HEK293 (cell line): ENCODE data around the gene MARCHF3.

Source experiments
- GLIS1 ChIP-seq: fragments of 450-650 bp; formaldehyde crosslinking; IDR thresholded peaks from 2 replicates; pipeline ENCODE4 v1.5.1; 2016; ENCODE audit warnings: missing biosample characterization, missing genetic modification characterization
- IKZF3 ChIP-seq: fragments of 450-650 bp; IDR thresholded peaks from 2 replicates; pipeline ENCODE4 v1.5.0; 2018; ENCODE audit warnings: missing biosample characterization, mild to moderate bottlenecking, missing genetic modification characterization, moderate library complexity
- KLF1 ChIP-seq: fragments of 450-650 bp; formaldehyde crosslinking; IDR thresholded peaks from 2 replicates; pipeline ENCODE4 v1.5.1; 2016; ENCODE audit warnings: missing biosample characterization, missing genetic modification characterization
- KLF16 ChIP-seq: fragments of 450-650 bp; formaldehyde crosslinking; IDR thresholded peaks from 2 replicates; pipeline ENCODE4 v1.5.1; 2017; ENCODE audit warnings: missing biosample characterization, missing genetic modification characterization
- OVOL3 ChIP-seq: fragments of 450-650 bp; formaldehyde crosslinking; IDR thresholded peaks from 2 replicates; pipeline ENCODE4 v1.5.1; 2016; ENCODE audit warnings: missing biosample characterization, missing genetic modification characterization
- WT1 ChIP-seq: fragments of 450-650 bp; formaldehyde crosslinking; IDR thresholded peaks from 2 replicates; pipeline ENCODE4 v1.5.1; 2016; ENCODE audit warnings: missing biosample characterization, missing genetic modification characterization
- ZBTB21 ChIP-seq: fragments of 450-650 bp; formaldehyde crosslinking; IDR thresholded peaks from 2 replicates; pipeline ENCODE4 v1.5.1; 2017; ENCODE audit warnings: missing biosample characterization, missing genetic modification characterization
- ZBTB8A ChIP-seq: fragments of 450-650 bp; formaldehyde crosslinking; IDR thresholded peaks from 2 replicates; pipeline ENCODE4 v1.5.1; 2016; ENCODE audit warnings: missing biosample characterization, missing genetic modification characterization
- ZNF140 ChIP-seq: fragments of 450-650 bp; formaldehyde crosslinking; IDR thresholded peaks from 2 replicates; pipeline ENCODE4 v1.5.1; 2016; ENCODE audit warnings: missing biosample characterization, missing genetic modification characterization
- ZNF157 ChIP-seq: fragments of 450-650 bp; formaldehyde crosslinking; IDR thresholded peaks from 2 replicates; pipeline ENCODE4 v1.5.1; 2016; ENCODE audit warnings: missing biosample characterization, missing genetic modification characterization
- ZNF16 ChIP-seq: fragments of 450-650 bp; formaldehyde crosslinking; IDR thresholded peaks from 2 replicates; pipeline ENCODE4 v1.5.1; 2016; ENCODE audit warnings: low read depth, missing biosample characterization, missing genetic modification characterization
- ZNF169 ChIP-seq: fragments of 450-650 bp; formaldehyde crosslinking; IDR thresholded peaks from 2 replicates; pipeline ENCODE4 v1.5.1; 2016; ENCODE audit warnings: missing biosample characterization, missing genetic modification characterization
- ZNF2 ChIP-seq: fragments of 450-650 bp; formaldehyde crosslinking; IDR thresholded peaks from 2 replicates; pipeline ENCODE4 v1.5.1; 2016; ENCODE audit warnings: missing biosample characterization, missing genetic modification characterization
- ZNF214 ChIP-seq: fragments of 450-650 bp; formaldehyde crosslinking; IDR thresholded peaks from 2 replicates; pipeline ENCODE4 v1.5.1; 2017; ENCODE audit warnings: missing biosample characterization, mild to moderate bottlenecking, missing genetic modification characterization, borderline replicate concordance
- ZNF37A ChIP-seq: fragments of 450-650 bp; IDR thresholded peaks from 2 replicates; pipeline ENCODE4 v1.5.1; 2018; ENCODE audit warnings: missing biosample characterization, missing genetic modification characterization
- ZNF510 ChIP-seq: fragments of 450-650 bp; formaldehyde crosslinking; IDR thresholded peaks from 2 replicates; pipeline ENCODE4 v1.5.1; 2018; ENCODE audit warnings: mild to moderate bottlenecking, missing genetic modification characterization, missing biosample characterization; ENCODE audit not compliant: insufficient replicate concordance
- ZNF514 ChIP-seq: fragments of 450-650 bp; formaldehyde crosslinking; IDR thresholded peaks from 2 replicates; pipeline ENCODE4 v1.5.1; 2016; ENCODE audit warnings: missing biosample characterization, missing genetic modification characterization
- ZNF530 ChIP-seq: fragments of 450-650 bp; formaldehyde crosslinking; IDR thresholded peaks from 2 replicates; pipeline ENCODE4 v1.5.1; 2016; ENCODE audit warnings: low read depth, missing biosample characterization, missing genetic modification characterization
- ZNF555 ChIP-seq: fragments of 450-650 bp; formaldehyde crosslinking; conservative IDR thresholded peaks from 2 replicates; pipeline ENCODE4 v1.5.1; 2017; ENCODE audit warnings: missing biosample characterization, mild to moderate bottlenecking, missing genetic modification characterization, inconsistent platforms
- ZNF561 ChIP-seq: fragments of 450-650 bp; IDR thresholded peaks from 2 replicates; pipeline ENCODE4 v1.5.1; 2018; ENCODE audit warnings: missing biosample characterization, missing genetic modification characterization, borderline replicate concordance
- ZNF585B ChIP-seq: fragments of 450-650 bp; formaldehyde crosslinking; IDR thresholded peaks from 2 replicates; pipeline ENCODE4 v1.5.1; 2016; ENCODE audit warnings: missing biosample characterization, missing genetic modification characterization
- ZNF610 ChIP-seq: fragments of 450-650 bp; formaldehyde crosslinking; IDR thresholded peaks from 2 replicates; pipeline ENCODE4 v1.5.1; 2016; ENCODE audit warnings: missing biosample characterization, missing genetic modification characterization, borderline replicate concordance
- ZNF629 ChIP-seq: fragments of 450-650 bp; formaldehyde crosslinking; IDR thresholded peaks from 2 replicates; pipeline ENCODE4 v1.5.1; 2017; ENCODE audit warnings: missing biosample characterization, missing genetic modification characterization
- ZNF658 ChIP-seq: fragments of 450-650 bp; formaldehyde crosslinking; IDR thresholded peaks from 2 replicates; pipeline ENCODE4; 2016; ENCODE audit warnings: missing biosample characterization, missing genetic modification characterization
- ZNF664 ChIP-seq: fragments of 450-650 bp; formaldehyde crosslinking; IDR thresholded peaks from 2 replicates; pipeline ENCODE4 v1.5.1; 2016; ENCODE audit warnings: missing biosample characterization, missing genetic modification characterization
- ZNF76 ChIP-seq: fragments of 450-650 bp; formaldehyde crosslinking; IDR thresholded peaks from 2 replicates; pipeline ENCODE4; 2016; ENCODE audit warnings: low read depth, missing biosample characterization, missing genetic modification characterization, borderline replicate concordance
- ZNF776 ChIP-seq: fragments of 450-650 bp; formaldehyde crosslinking; IDR thresholded peaks from 2 replicates; pipeline ENCODE4 v1.5.0; 2017; ENCODE audit warnings: missing biosample characterization, missing genetic modification characterization, borderline replicate concordance
- ZNF792 ChIP-seq: fragments of 450-650 bp; formaldehyde crosslinking; IDR thresholded peaks from 2 replicates; pipeline ENCODE4 v1.5.1; 2016; ENCODE audit warnings: missing biosample characterization, missing genetic modification characterization
- TF ChIP-seq, protein P1 (sequence below): fragments of 450-650 bp; formaldehyde crosslinking; IDR thresholded peaks from 2 replicates; pipeline ENCODE4 v1.5.1; 2016; ENCODE audit warnings: missing biosample characterization, missing genetic modification characterization
- TF ChIP-seq, protein P2 (sequence below): fragments of 450-650 bp; IDR thresholded peaks from 2 replicates; pipeline ENCODE4 v1.5.1; 2018; ENCODE audit warnings: missing biosample characterization, missing genetic modification characterization
- TF ChIP-seq, protein P3 (sequence below): fragments of 450-650 bp; formaldehyde crosslinking; IDR thresholded peaks from 2 replicates; pipeline ENCODE4 v1.5.1; 2016; ENCODE audit warnings: missing biosample characterization, missing genetic modification characterization
- TF ChIP-seq, protein P4 (sequence below): fragments of 450-650 bp; formaldehyde crosslinking; IDR thresholded peaks from 2 replicates; pipeline ENCODE4 v1.5.1; 2016; ENCODE audit warnings: missing biosample characterization, missing genetic modification characterization
- TF ChIP-seq, protein P5 (sequence below): fragments of 450-650 bp; formaldehyde crosslinking; IDR thresholded peaks from 2 replicates; pipeline ENCODE4 v1.5.1; 2016; ENCODE audit warnings: missing biosample characterization, missing genetic modification characterization
- TF ChIP-seq, protein P6 (sequence below): fragments of 450-650 bp; formaldehyde crosslinking; IDR thresholded peaks from 2 replicates; pipeline ENCODE4 v1.5.1; 2016; ENCODE audit warnings: missing biosample characterization, missing genetic modification characterization

MARCHF3 gene

DNA sequence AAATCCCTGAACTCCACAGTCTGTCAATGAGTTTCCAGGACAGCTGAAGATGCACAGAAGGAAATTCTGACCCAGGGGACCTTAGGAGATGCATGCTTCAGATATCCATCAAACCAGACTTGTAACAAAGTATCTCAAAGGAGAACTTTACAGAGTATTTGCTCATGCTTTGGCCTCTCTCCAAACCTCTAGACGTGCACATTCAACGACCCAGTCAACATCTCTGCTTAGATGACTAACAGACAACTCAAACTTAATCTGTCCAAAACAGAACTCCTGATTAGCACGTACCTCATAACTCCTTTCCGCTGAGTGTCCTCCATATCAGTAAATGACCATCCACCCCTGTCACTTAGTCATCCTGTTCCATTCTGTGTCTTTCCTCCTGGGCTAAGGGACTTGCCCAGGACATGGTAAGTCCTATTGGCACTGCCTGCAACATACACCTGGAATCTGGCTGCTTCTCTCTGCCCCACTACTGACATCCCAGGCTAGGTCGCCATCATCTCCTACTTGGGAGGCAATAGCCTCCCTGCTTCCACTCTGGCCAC lies 146.0 kb downstream of the MARCHF3 start (continued):
- TF ChIP-seq, protein P1, sequence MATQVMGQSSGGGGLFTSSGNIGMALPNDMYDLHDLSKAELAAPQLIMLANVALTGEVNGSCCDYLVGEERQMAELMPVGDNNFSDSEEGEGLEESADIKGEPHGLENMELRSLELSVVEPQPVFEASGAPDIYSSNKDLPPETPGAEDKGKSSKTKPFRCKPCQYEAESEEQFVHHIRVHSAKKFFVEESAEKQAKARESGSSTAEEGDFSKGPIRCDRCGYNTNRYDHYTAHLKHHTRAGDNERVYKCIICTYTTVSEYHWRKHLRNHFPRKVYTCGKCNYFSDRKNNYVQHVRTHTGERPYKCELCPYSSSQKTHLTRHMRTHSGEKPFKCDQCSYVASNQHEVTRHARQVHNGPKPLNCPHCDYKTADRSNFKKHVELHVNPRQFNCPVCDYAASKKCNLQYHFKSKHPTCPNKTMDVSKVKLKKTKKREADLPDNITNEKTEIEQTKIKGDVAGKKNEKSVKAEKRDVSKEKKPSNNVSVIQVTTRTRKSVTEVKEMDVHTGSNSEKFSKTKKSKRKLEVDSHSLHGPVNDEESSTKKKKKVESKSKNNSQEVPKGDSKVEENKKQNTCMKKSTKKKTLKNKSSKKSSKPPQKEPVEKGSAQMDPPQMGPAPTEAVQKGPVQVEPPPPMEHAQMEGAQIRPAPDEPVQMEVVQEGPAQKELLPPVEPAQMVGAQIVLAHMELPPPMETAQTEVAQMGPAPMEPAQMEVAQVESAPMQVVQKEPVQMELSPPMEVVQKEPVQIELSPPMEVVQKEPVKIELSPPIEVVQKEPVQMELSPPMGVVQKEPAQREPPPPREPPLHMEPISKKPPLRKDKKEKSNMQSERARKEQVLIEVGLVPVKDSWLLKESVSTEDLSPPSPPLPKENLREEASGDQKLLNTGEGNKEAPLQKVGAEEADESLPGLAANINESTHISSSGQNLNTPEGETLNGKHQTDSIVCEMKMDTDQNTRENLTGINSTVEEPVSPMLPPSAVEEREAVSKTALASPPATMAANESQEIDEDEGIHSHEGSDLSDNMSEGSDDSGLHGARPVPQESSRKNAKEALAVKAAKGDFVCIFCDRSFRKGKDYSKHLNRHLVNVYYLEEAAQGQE: no peak
- TF ChIP-seq ZNF776 (tag by site-specific recombination): no peak
- TF ChIP-seq ZNF140: no peak
- peak; percentile 40; the same call in 1 of the 2 replicates for TF ChIP-seq OVOL3 (tag by site-specific recombination)
- TF ChIP-seq, protein P2, sequence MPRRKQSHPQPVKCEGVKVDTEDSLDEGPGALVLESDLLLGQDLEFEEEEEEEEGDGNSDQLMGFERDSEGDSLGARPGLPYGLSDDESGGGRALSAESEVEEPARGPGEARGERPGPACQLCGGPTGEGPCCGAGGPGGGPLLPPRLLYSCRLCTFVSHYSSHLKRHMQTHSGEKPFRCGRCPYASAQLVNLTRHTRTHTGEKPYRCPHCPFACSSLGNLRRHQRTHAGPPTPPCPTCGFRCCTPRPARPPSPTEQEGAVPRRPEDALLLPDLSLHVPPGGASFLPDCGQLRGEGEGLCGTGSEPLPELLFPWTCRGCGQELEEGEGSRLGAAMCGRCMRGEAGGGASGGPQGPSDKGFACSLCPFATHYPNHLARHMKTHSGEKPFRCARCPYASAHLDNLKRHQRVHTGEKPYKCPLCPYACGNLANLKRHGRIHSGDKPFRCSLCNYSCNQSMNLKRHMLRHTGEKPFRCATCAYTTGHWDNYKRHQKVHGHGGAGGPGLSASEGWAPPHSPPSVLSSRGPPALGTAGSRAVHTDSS (tag by site-specific recombination): no peak
- TF ChIP-seq ZNF2: 0 out of 2 replicates have a peak, but pooled peaks have one; percentile 43
- no peak for TF ChIP-seq ZNF792 (tag by site-specific recombination)
- TF ChIP-seq ZNF76 (tag by site-specific recombination): peak; percentile 32; the same call in 1 of the 2 replicates
- TF ChIP-seq ZNF37A (tag by site-specific recombination): no peak
- no peak for TF ChIP-seq ZNF555 (tag by site-specific recombination)
- TF ChIP-seq, protein P3, sequence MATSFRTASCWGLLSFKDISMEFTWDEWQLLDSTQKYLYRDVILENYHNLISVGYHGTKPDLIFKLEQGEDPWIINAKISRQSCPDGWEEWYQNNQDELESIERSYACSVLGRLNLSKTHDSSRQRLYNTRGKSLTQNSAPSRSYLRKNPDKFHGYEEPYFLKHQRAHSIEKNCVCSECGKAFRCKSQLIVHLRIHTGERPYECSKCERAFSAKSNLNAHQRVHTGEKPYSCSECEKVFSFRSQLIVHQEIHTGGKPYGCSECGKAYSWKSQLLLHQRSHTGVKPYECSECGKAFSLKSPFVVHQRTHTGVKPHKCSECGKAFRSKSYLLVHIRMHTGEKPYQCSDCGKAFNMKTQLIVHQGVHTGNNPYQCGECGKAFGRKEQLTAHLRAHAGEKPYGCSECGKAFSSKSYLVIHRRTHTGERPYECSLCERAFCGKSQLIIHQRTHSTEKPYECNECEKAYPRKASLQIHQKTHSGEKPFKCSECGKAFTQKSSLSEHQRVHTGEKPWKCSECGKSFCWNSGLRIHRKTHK (tag by site-specific recombination): no peak; the same call in 1 of the 2 replicates
- no peak for TF ChIP-seq ZNF157 (tag by site-specific recombination)
- TF ChIP-seq ZNF664 (tag by site-specific recombination): no peak
- no peak for TF ChIP-seq WT1 (tag by site-specific recombination)
- no peak for TF ChIP-seq ZNF610 (tag by site-specific recombination)
- no peak for TF ChIP-seq ZNF510 (tag by site-specific recombination)
- TF ChIP-seq, protein P4, sequence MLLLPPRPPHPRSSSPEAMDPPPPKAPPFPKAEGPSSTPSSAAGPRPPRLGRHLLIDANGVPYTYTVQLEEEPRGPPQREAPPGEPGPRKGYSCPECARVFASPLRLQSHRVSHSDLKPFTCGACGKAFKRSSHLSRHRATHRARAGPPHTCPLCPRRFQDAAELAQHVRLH: no peak
- TF ChIP-seq, protein P5, sequence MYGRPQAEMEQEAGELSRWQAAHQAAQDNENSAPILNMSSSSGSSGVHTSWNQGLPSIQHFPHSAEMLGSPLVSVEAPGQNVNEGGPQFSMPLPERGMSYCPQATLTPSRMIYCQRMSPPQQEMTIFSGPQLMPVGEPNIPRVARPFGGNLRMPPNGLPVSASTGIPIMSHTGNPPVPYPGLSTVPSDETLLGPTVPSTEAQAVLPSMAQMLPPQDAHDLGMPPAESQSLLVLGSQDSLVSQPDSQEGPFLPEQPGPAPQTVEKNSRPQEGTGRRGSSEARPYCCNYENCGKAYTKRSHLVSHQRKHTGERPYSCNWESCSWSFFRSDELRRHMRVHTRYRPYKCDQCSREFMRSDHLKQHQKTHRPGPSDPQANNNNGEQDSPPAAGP (tag by site-specific recombination): no peak
- TF ChIP-seq ZNF658 (tag by site-specific recombination): no peak
- TF ChIP-seq ZNF214 (tag by site-specific recombination): no peak
- TF ChIP-seq ZBTB8A (tag by site-specific recombination): no peak
- TF ChIP-seq ZNF561 (tag by site-specific recombination): no peak
- TF ChIP-seq KLF16: 0 out of 2 replicates have a peak, but pooled peaks have one; percentile 16
- no peak for TF ChIP-seq GLIS1 (tag by site-specific recombination)
- no peak for TF ChIP-seq ZNF16 (tag by site-specific recombination)
- no peak for TF ChIP-seq KLF1 (tag by site-specific recombination)
- TF ChIP-seq, protein P6, sequence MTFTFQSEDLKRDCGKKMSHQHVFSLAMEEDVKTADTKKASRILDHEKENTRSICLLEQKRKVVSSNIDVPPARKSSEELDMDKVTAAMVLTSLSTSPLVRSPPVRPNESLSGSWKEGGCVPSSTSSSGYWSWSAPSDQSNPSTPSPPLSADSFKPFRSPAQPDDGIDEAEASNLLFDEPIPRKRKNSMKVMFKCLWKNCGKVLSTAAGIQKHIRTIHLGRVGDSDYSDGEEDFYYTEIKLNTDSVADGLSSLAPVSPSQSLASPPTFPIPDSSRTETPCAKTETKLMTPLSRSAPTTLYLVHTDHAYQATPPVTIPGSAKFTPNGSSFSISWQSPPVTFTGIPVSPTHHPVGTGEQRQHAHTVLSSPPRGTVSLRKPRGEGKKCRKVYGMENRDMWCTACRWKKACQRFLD: no peak
- no peak for TF ChIP-seq IKZF3 (tag by site-specific recombination)
- TF ChIP-seq ZNF514: no peak
- TF ChIP-seq ZNF585B (tag by site-specific recombination): no peak
- TF ChIP-seq ZNF629 (tag by site-specific recombination): peak; percentile 83
- no peak for TF ChIP-seq ZNF169 (tag by site-specific recombination)
- no peak for TF ChIP-seq ZNF530 (tag by site-specific recombination)
- no peak for TF ChIP-seq ZBTB21
